ENCODE measurements around the gene CCDC24.

Gene CCDC24

DNA sequence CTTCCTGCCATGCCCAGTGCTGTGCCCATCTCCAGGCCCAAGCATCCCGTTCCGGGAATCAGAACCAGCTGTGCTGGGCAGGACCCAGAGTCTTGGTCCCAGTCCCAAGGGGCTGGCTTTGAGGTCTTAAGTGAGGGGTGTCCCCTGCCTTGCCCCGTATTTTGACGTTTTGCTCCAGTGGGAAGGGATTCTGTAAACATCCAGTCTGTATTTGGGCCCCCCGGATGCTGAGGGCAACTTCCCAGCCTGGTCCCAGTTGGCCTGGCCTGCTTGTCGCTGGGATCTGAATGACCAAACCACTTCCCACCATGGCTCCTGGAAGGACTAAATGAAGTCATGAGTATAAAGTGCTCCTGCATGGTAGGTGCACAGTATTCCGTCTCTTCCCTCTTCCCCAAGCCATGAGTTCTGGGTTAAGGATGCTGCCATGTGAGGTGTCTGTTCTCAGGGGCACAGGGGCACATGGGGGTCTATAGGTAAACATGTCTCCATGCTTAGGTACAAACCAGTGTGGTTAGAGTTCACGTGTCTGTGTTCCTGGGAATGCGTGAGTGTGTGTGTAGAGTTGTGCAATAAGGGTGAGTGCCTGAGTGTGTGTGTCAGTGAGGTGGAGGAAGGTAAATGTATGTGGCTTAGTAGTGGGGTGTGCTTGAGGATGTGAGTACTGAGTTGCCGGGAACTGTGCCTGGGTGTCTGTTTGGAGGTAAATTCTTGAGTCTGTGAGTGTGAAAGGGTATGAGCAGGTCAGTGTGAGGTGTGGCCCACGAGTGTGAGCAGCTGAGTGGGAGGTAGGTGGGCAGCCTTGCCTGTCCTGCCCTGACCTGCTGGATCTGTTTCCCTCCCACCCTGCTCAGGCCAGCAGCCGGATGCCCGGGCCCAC lies 10.9 kb upstream of the CCDC24 start:
- no peak for DNase-seq (ENCODE audit: low read depth in 1 of 2, low spot score in 1 of 2)

DNA sequence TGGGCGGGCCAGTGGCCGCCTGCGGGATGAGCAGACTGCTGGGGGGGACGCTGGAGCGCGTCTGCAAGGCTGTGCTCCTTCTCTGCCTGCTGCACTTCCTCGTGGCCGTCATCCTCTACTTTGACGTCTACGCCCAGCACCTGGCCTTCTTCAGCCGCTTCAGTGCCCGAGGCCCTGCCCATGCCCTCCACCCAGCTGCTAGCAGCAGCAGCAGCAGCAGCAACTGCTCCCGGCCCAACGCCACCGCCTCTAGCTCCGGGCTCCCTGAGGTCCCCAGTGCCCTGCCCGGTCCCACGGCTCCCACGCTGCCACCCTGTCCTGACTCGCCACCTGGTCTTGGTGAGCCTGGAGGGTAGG lies 10.3 kb upstream of the CCDC24 start:
- no peak for DNase-seq (ENCODE audit: low read depth in 1 of 2, low spot score in 1 of 2)

DNA sequence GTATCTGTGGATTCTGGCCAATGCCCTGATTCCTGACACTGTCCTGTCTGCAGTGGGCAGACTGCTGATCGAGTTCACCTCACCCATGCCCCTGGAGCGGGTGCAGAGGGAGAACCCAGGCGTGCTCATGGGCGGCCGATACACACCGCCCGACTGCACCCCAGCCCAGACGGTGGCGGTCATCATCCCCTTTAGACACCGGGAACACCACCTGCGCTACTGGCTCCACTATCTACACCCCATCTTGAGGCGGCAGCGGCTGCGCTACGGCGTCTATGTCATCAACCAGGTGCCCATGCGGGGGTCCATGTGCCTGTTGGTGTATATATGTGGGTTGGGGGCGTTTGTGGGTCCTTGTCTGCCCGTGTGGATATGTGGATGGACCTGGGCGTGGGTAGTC lies 9.8 kb upstream of the CCDC24 start:
- no peak for DNase-seq (ENCODE audit: low read depth in 1 of 2, low spot score in 1 of 2)

DNA sequence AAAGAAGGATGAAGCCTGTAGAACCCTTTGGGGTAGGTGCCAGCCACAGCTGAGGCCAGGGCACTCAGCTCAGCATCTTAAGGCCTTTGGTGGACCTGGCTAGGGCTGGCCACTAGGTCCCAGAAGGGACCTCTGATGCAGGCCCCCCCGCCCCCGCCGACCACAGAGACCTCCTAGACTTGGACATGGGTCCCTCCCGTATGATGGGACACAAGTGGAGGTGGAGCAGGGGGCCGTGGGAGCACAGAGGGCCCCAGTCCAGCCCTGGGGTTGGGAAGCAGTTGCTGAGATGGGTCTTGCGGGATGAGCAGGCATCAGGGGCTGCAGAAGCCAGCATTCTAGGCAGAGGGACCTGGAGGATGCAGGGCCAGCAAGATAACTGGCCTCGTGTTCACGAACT lies 9.2 kb upstream of the CCDC24 start:
- DNase-seq (ENCODE audit: low read depth in 1 of 2, low spot score in 1 of 2): no peak

DNA sequence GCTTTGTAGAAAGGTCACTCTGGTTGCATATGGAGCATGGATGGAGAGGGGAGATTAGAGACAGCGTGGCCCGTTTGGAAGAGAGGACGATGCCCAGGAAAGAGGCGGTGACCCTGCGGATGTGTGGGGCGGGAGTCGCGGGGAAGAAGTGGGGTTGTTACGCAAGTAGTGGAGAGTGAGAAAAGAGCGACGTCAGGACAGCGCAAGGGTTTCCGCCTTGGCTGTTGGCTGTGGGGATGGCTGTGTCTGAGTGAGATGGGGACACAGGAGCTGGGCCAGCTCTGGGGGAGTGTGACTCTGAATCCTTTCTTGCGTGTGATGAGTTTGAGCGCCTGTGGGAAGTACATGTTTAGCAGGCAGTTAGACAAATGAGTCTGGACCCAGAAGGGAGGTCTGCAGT lies 8.6 kb upstream of the CCDC24 start:
- no peak for DNase-seq (ENCODE audit: low read depth in 1 of 2, low spot score in 1 of 2)

DNA sequence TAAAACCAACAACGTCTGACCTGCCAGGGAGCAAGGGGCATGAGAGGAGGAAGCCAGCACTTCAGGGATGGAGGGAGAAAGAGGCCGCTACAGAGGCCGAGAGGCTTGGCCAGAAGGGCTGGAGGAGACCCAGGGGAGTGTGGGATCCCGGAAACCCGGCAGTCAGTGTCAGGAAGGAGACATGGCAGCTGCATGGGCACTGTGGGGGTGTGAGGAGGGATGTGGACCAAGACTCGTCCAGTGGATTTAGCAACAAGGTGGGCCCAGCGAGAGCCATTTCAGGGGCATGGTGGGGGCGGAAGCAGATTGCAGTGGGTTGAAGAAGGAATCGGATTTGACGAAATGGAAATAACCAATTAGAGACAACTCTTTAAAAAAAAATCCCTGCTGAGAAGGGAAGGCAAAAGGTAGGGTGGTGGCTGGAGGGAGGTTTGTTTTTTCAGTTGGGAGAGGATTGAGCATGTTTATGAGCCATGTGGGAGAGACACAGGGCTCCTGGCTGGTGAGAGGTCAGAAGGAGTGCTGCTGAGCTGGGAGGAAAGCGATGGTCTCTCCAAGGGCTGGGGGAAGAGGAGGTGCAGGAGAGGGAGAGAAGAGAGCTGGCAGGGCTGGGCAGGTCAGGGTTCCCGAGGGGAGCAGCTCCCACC lies 8.0 kb upstream of the CCDC24 start:
- DNase-seq (ENCODE audit: low read depth in 1 of 2, low spot score in 1 of 2): no peak

DNA sequence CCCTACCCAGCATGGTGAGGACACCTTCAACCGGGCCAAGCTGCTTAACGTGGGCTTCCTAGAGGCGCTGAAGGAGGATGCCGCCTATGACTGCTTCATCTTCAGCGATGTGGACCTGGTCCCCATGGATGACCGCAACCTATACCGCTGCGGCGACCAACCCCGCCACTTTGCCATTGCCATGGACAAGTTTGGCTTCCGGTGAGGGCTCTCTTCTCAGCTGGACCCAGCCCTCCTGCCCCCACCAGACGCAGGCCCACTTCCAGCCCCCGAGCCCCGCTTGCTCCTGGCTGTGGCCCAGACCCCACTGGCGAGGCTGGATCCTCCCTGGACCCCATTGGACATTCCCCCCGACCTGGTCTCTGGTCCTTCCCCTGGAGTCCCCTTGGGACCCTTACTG lies 6.5 kb upstream of the CCDC24 start:
- no peak for DNase-seq (ENCODE audit: low read depth in 1 of 2, low spot score in 1 of 2)

DNA sequence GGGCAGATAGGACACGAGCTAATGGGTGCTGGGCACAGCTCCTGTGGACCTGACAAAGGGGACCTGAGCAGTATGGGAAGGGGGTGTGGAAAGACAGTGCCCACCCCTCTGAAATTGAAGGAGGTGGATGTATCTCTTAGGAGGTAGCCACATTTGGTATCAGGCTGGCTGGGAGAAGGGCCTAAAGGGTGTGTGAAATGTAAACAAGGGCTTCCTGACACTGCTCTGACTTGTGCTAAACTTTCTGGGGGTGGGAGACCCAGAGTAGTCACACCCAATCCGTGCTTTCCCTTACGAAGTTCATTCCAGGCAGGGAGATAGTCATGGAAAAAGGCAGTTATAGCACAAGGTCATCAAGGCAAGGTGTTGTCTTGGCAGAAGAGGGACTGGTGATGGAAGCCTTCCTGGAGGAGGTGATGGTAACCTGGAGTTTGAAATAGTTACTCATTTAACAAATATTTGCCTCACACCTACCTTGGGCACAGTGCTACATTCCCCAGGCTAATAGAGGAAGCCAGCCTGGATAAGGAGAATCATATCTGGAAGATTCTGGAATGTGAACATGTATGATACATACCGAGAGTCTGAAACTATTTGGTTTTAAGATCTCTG lies 5.3 kb upstream of the CCDC24 start:
- no peak for DNase-seq (ENCODE audit: low read depth in 1 of 2, low spot score in 1 of 2)

DNA sequence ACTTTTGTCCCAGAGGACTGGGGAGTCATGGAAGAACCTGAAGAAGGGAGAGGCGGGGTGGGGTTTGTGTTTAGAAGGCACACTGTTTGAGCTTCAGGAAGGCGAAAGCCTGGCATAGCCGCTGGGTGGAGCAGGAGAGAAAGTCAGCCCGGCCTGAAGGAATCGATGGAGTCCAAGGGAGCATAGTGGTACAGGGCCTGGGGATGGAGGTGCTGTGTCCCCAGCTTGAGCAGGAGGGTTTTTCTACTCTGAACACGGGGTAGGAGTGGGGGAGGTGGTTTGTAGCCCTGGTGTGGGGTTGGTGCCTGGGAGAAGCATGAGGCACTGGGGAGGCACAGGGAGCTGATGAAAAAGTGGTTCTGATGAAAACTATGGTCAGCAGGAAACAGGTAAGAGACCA lies 4.7 kb upstream of the CCDC24 start:
- no peak for DNase-seq (ENCODE audit: low read depth in 1 of 2, low spot score in 1 of 2)

DNA sequence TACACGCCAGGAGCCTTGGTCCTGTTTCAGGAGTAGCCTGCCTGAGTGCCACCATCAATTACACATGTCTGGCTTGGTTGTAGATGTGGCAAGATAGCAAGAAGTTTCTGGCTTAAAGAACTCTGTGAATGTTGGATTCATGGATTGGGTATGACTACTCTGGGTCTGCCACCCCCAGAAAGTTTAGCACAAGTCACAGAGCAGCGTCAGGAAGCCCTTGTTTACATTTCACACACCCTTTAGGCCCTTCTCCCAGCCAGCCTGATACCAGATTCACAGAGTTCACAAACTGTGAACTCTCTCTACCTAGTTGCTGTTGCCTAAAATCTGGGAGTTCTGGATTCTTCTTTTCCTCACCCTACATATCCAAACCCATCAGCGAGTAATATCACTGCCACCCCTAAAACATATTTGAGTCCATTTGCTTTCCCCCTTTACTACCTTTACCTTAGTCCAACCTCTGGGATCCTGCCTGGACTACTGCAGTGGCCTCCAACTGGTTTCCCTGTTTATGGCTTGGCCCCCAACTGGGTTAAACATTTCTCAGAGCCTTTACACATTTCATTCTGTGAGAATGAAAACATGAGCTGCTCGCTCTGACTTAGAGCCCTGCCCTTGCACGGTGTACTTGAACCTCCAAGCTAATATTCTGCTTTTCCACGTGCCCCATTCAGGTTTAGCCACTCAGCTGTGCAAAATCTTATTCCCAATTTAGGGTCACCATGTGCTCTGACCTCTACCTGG lies 4.1 kb upstream of the CCDC24 start:
- no peak for DNase-seq (ENCODE audit: low read depth in 1 of 2, low spot score in 1 of 2)

DNA sequence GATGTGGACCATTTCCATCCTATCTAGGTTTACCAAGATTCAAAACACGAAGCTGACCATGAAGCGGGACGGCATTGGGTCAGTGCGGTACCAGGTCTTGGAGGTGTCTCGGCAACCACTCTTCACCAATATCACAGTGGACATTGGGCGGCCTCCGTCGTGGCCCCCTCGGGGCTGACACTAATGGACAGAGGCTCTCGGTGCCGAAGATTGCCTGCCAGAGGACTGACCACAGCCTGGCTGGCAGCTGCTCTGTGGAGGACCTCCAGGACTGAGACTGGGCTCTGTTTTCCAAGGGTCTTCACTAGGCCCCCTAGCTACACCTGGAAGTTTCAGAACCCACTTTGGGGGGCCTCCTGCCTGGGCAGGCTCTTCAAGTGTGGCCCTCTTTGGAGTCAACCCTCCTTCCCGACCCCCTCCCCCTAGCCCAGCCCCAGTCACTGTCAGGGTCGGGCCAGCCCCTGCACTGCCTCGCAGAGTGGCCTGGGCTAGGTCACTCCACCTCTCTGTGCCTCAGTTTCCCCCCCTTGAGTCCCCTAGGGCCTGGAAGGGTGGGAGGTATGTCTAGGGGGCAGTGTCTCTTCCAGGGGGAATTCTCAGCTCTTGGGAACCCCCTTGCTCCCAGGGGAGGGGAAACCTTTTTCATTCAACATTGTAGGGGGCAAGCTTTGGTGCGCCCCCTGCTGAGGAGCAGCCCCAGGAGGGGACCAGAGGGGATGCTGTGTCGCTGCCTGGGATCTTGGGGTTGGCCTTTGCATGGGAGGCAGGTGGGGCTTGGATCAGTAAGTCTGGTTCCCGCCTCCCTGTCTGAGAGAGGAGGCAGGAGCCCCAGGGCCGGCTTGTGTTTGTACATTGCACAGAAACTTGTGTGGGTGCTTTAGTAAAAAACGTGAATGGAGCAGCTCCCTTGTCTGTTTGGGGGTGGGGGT lies 864 bp upstream of the CCDC24 start:
- no peak for DNase-seq (ENCODE audit: low read depth in 1 of 2, low spot score in 1 of 2)

DNA sequence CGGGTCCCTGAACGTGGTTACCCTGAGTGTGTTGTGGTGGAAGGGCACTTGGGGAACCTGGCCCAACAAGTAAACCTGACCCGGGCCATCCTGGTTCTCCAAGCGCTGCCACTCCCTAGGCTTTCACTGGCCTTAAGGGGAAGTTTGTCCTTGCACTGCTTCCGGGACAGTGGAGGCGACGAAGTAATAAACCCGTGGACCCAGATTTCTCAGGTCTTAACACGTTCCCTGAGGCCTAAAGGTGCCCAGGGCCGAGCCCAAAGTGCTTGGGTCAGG lies 261 bp upstream of the CCDC24 start:
- DNase-seq (ENCODE audit: low read depth in 1 of 2, low spot score in 1 of 2): no peak

DNA sequence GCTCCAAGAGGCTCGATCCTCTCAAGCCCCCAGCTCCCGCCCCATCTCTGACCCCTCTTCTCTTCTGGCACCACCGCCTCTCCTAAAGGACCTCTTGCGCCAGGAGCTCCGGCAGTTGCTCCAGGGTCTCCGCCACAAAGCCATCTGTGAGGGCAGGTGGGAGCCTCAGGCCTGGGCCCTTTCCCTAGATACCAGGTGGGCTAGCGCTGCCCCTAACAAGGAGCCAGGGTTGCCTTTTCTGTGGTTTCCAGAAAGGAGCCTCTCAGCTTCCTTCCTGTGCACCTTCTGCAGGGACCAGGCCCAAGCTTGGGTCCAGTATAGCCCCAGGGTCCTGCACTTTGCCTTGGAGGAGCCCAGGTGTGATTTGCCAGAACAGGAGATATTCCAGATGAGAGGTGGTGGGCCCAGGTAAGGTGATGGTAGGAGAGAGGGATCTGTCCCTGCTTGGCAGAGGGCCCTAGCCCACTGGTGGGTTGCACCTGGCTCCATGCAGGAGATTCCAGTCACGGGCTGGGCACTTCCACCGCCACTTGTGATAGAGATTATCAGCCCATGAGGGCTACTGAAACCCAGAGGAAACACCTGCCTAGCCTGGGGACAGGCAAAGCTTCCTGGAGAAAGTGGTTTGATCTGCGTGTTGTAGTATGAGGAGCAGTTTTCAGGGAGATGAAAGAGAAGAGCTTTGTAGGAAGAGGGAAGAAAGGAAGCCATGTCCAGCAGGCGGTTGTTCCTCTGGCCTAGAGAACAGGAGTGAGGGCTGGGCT lies 1.0 kb downstream of the CCDC24 start:
- DNase-seq (ENCODE audit: low read depth in 1 of 2, low spot score in 1 of 2): no peak

DNA sequence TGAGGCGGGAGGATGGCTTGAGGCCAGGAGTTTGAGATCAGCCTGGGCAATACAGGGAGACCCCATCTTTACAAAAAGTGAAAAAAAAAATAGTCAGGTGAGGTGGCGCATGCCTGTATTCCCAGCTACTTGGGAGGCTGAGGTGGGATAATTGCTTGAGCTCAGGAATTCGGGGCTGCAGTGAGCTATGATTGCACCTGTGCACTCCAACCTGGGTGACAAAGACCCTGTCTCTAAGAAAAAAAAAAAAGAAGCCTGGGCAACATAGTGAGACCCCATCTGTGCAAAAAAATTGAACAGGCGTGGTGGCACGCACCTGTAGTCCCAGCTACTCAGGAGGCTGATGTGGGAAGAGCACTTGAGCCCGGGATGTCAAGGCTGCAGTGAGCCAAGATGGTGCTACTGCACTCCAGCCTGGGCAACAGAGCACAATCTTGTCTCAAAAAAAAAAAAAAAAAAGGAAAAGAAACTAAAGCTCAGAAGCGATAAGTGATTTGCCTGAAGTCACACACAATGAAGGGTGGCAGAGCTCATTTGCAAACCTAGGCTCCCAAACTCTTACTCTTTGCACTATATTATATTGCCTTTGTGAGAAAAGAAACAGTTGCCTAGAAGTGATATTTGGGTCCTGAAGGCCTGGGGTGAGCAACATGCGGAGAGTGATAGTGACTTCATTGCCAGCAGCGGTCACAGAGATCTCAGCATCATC lies 2.0 kb downstream of the CCDC24 start:
- DNase-seq (ENCODE audit: low read depth in 1 of 2, low spot score in 1 of 2): no peak

DNA sequence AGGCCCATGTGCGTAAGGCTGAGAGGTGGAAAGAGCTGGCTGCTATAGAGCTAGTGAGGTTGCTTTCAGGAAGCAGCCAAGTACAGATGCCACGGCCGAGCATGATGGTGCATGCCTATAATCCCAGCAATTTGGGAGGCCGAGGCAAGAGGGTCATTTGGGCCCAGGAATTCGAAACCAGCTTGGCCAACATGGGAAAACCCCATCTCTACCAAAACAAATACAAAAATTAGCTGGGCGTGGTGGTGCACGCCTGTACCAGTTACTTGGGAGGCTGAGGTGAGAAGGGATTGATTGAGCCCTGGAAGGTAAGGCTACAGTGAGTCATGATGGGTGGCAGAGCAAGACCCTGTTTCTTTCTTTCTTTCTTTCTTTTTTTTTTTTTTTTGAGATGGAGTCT lies 2.7 kb downstream of the CCDC24 start:
- DNase-seq (ENCODE audit: low read depth in 1 of 2, low spot score in 1 of 2): no peak

DNA sequence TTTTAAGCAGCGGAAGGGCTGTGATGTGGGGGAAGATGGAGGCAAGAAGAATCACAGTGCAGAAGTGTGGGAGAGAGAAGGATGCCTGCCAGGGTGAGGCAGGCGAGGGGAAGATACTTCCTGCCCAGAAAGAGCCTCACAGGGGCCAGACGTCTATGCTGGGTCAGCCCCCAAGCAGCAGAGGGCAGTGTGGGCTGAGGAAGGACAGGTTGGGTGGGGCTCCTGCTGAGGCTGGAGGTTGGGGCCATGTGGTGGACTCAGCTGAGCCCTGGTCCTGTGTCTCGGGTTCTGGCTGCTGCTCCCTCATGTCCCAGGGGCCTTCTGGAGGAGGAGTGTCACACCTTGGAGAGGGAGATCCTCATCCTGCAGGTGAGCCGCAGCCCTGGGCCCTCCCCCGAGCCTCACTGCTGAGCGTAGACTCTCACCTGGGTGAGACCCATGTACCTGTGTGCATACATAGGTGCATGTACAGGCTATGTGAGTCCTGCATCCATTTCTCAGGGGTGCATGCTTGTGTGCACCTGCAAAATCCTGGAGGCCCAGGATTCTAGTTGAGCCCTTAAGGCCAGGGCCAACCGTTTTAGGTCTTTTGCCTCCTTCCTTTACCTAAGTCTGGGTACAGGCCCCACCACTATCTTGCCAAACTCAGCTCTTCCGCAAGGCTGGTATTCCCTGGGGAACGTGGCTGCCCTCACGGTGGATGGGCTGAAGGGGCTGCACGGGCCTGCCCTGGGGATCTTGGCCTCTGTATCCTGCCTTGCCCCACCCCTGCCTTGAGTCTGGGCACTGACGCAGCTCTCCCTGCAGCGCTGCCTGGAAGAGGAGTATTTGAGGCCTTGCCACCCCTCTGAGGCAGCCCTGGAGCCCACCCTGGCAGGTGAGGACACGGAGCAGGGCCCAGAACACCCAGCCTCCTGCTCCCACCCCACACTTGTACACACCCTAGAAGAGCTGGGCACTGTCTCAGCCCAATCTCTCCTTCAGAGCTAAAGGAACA lies 3.7 kb downstream of the CCDC24 start:
- DNase-seq (ENCODE audit: low read depth in 1 of 2, low spot score in 1 of 2): no peak

DNA sequence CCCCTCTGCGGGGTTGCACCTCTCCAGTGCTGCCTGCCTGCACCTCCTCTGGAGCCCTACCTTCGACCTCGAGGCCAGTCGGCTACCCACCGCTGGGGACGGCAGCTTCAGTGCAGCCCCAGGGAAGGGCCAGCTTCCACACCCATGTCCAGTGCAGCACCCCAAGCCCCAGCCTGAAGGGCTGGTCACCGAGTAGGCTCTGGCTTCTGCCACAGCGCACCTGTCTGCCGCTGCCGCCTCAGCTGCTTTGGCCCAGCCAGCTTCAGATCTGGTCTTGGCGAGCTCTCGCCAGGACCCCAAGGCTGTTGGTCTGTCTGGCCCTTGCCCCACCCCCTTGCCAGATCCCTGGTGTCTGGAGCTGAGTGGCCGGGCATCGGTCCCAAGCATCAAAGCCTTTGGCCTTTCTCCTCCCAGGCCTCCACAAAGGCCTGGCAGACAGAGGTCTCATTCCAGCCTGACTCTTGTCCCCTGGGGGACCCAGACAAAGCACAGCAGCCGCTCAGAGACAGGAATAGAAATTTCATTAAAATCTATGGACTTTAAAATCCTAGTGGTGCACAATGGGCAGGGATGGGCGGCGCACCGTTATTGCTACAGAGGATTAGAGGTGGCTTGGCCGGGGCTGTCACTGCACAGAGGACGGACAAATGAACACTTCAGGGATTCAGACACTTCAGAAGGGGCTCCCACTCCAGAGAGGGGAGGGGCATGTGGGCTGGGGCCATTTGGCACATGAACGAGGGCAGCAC lies 4.8 kb downstream of the CCDC24 start:
- no peak for DNase-seq (ENCODE audit: low read depth in 1 of 2, low spot score in 1 of 2)

DNA sequence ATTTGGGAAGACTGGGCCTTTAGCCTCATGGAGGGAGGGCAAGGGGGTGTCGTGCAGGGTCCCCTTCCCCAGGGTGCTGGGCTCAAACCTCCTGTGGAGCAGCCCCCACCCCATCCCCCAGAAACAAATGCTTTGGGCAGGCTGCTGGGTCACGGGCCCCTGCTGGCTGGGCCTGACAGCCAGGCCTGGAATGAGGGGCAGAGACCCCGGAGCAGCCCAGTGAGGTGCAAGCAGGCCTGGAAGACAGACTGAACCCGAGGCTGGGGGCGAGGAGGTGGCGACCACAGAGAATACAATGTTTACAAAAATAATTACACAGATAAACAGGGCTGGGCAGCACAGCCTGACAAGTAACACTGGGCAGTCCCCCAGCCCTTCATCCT lies 5.3 kb downstream of the CCDC24 start:
- no peak for DNase-seq (ENCODE audit: low read depth in 1 of 2, low spot score in 1 of 2)

Data from stimulated activated CD4-positive, alpha-beta T cell treated with anti-CD3 and anti-CD28 coated beads, Interleukin-15, amount 100 ng/mL, for 1 hour (primary cell).